ENCODE data around the gene AMMECR1. TPM values are rescaled to one million over a fixed set of nuclear protein-coding genes. Genes with fewer than 3 reads are reported as not detected.
"Not testable (repeated sequence)": the region's sequence is repeated elsewhere in the genome, so short reads cannot be mapped to it uniquely, and the experiment has no call there.

AMMECR1 gene
- polyA plus RNA-seq, 12 donors: 7.4 to 12.4 (median 9.3) TPM; not detected in 1

DNA sequence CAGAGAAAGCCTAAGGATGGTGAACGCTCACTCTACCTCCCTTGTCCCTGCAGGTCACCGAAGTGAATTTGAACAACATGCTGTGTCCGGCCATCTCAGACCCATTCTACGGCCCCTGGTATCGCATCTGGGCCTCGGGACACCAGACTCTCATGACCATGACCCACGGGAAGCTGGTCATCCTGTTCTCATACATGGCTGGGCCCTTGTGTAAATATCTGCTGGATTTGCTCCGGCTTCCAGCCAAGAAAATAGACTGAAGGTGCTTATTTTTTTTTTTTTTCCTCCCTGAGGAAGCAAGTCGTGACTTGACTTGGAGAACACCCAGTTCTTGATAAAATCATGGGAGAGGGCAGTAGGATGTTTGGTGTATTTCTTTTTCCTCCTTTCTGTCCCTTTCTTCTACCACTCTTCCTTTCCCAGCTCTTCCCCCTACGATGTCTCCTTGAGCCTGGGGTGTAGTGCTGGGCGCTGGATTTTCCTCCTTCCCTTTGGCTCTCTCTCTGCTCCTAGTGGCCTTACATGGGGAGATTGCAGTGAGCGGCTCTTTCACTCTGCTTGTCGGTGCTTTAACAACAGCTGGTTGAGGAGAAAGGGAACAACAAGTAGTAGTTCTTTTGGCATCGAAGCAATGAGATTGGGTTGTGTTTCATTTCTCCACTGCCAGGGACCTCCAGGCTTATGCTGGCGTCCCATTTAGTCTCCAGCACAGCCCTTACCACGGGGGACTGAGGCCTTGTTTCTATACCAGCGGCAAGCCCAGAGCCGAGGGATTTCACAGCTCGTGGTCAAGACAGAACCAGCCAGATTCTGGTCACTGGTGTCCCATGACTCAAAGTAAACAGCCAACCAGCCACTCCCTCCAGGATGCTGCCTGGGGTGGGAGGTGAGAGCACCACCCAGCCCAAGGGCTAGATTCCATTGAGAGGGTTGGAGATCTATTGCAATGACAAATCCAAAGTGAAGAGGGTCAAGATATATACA, 144.4 kb downstream of the AMMECR1 start:
- no peak for DNase-seq

- no peak for DNase-seq
Observed at GRCh38 chrX:110172215-110172614, 145.7 kb downstream of the AMMECR1 start.

DNA sequence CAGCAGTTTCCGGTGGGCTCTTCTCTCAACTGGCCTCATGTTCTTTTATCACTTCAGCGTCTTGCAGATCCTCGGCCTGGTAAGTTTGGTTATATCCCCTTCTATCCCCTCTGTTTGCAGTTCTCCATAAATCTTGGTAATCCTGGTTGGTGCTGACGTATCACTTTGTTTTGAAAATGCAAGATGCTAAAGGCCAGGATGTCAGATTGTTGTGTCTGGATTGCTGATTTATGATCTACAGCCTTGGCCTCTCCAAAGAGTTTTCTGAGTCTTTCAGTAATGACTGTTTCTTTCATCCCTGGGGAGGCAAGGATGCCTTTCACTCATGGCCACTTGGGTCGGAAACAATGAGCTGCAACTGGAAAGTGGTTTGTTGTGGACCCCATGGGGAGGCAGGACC, 146.4 kb downstream of the AMMECR1 start:
- DNase-seq: no peak

GRCh38 chrX:110170029-110170428, 147.9 kb downstream of the AMMECR1 start:
- no peak for DNase-seq

GRCh38 chrX:110168585-110168984, 149.3 kb downstream of the AMMECR1 start:
- no peak for DNase-seq

DNA sequence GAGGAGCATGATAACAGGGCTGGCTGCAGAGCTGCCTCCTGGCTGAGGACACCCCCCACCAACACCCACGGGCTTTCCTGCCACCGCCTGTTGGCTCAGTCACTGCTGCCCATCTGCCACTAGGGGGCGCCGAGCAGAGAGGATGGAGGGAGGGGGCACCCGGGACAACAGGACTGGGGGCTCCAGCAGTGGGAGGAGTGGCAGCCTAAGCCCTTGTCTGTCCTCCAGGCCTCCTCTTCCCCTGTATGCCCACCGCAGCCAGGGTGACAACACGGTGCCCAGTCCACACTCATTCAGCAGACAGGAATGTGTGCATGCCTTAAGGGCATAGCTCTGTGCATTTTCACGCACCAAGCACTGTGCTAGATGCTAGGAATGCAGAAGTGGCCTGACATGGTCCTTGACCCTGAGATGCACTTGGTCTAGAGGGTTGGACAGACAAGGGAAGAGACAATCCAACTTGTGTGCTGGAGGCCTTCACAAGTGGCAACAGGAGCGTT, 149.9 kb downstream of the AMMECR1 start:
- DNase-seq: no peak

GRCh38 chrX:110163488-110163887, 154.4 kb downstream of the AMMECR1 start:
- DNase-seq: no peak

DNA sequence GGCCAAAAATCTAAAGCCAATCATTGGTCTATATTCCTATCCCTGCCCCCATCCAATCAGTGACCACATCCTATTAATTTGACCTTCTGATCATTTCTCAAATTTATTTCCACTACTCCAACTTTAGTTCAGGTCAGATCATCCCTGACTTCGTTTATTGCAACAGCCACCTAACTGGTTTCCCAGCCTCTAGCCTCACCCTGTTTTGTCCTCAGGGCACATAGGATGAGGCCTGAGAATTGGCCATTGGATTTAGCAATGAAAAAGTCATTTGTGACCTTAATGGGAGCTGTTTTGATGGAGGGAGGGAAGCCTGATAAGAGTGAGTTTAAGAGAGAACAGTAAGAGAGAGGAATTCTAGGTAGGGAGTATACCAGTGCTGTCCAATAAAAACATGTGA, 155.0 kb downstream of the AMMECR1 start:
- no peak for DNase-seq

- DNase-seq: no peak
Observed at GRCh38 chrX:110162131-110162530, 155.8 kb downstream of the AMMECR1 start.

- no peak for DNase-seq
Observed at GRCh38 chrX:110161361-110161686, 156.6 kb downstream of the AMMECR1 start.

- no peak for DNase-seq
Observed at GRCh38 chrX:110159865-110160264, 158.0 kb downstream of the AMMECR1 start.

- no peak for DNase-seq
Observed at GRCh38 chrX:110159235-110159634, 158.7 kb downstream of the AMMECR1 start.

GRCh38 chrX:110157444-110157843, 160.4 kb downstream of the AMMECR1 start:
- DNase-seq: no peak

DNA sequence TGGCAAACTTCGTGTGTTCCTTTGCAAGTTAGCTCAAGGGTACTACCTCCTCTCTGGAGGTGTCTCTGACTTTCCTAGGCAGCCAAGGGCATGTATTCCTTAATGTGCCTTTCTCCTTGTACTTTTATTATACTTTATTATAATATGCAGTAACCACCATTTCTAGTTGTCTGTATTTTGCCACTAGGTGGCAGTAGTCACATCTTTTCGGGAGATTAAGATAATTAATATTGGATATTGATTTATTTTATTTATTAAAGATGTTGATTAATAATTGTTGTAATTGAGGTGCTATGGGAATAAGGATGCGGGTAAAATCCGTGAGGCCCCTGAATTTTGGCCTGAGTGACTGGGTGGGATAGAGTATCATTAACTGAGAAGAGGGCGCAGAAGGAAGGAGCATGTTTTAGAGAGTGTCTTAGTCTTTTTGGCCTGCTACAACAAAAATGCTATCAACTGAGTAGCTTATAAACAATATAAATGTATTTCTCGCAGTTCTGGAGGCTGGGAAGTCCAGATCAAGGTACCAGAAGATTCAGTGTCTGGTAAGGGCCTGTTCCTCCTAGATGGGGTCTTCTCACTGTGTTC, 161.6 kb downstream of the AMMECR1 start:
- no peak for DNase-seq

- DNase-seq: no peak
Observed at GRCh38 chrX:110155759-110156158, 162.1 kb downstream of the AMMECR1 start.

DNA sequence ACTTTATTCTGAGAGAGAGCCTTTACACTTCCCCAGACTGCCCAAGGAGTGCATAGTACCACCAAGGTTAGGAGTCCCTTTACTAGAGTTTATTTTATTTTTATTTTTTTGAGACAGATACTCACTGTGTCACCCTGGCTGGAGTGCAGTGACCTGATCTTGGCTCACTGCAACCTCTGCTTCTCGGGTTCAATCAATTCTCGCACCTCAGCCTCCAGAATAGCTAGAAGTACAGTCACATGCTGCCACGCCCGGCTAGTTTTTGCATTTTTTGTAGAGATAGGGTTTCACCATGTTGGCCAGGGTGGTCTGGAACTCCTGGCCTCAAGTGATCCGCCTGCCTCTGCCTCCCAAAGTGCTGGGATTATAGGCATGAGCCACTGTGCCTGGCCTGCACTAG, 163.6 kb downstream of the AMMECR1 start:
- DNase-seq: not testable (repeated sequence)

GRCh38 chrX:110153896-110154295, 164.0 kb downstream of the AMMECR1 start:
- no peak for DNase-seq

GRCh38 chrX:110153244-110153643, 164.6 kb downstream of the AMMECR1 start:
- no peak for DNase-seq

DNA sequence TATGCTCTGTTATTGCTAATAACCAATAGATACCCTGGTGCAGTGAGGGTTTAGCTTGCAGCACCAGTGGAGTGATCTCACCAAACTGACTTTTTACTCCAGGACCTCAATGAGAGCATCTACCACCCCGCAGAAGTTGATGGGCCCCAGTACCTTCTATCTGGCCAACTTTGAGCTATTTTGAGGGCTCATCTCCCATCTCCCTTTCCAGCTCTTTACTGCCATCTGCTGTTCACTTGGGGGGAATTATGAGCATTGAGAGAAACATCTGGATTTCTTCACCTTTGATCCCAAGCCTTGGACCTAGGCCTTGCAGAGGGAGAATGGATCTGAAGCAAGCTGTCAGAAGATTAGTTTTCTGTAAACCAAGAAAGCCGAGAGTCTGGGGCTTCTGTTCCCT, 171.4 kb downstream of the AMMECR1 start:
- peak; percentile 49 for DNase-seq

- DNase-seq: no peak
Observed at GRCh38 chrX:110145854-110146253, 172.0 kb downstream of the AMMECR1 start.

DNA sequence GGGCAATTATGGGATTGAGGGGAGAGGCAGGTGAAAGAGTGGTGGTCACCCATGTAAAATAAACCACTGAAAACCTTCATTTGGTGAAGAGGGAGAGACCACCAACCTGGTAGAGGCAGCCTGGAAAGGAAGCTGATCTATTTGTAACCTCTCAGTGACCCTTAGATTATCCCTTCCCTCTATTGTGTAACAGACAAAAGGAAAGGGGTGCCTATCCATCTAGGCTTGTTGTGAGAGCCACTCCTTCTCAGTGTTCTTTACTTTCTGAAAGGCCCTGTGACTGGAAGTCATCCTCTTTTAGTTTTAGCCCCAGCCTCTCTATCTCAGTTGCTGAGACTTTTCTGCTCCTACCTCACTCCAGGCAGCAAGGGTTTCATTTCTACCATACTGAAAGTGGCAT, 172.6 kb downstream of the AMMECR1 start:
- DNase-seq: no peak

Measured in muscle of arm (tissue), 12 donors.